Measurements from ENCODE around the gene EHMT2. TPM values are rescaled to one million over a fixed set of nuclear protein-coding genes. Genes with fewer than 3 reads are reported as not detected.
A peak's percentile ranks its signal among the peaks of the same experiment; 100 is the strongest.

EHMT2 gene
- 46.0 TPM for total RNA-seq
- long read RNA-seq, full-length matches to known transcripts: 39 of 76 reads
- long read RNA-seq, partial matches to known transcripts: 26 of 76 reads
- long read RNA-seq, other reads (novel, unspliced or antisense): 11 of 76 reads

DNA sequence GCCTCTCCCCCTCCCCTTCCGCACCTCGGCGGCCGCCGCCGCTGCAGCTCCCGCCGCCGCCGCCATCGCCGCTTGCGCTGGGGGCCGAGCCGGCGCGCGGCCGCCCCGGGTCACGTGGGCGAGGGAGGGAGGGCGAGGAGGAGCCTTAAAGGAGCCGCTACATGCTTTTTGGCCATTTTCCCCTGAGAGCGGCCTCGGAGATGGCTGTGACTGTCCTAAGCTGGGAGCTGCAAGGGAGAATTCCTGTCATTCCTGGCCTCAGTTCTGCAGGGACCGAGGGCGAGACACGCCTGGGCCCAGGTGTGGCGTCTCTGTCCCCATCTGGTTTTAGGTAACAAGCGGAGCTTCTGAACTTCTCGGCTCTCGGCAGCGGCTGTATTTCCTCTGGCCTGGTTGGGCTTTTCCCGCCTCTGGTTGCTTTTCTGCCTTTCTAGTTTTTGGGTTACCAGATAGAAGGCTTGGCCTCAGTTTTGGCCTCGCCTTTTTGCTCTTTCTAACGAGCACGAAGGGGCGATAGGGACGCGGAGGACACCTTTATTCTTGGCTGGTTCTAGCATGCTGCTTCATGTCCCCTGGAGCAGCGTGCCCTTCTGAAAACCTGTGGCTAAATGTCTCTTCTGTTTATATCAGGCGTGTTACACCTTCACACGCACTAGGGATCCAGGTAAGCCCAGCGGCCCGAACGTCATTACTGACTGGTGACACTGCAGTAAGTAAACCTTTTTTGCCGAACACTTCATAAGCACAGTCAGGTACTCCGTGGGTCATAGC is at the start of gene EHMT2:
EHMT2 (minus strand) TSS at position 87 of the 771 bp plus-strand sequence; CDS start at position 66, 21 bp downstream.
- intact Hi-C loops (cut with DNase I): no loop called here
- DNase-seq (peak; percentile 89), ATAC-seq (peak; percentile 76 to 83)
- Histone ChIP-seq H3K27ac (peak within 1 kb of the TSS; percentile 84), H3K27me3 (ENCODE audit: low read depth) (no peaks in the 10 kb centered on the region), H3K36me3 (peaks cover 33% of the 10 kb centered on the region), H3K9me3 (no peaks in the 10 kb centered on the region), H3K4me3 (peak within 1 kb of the TSS; percentile 97), H3K4me1 (peaks cover 36% of the 10 kb centered on the region)
- TF ChIP-seq, protein P1, sequence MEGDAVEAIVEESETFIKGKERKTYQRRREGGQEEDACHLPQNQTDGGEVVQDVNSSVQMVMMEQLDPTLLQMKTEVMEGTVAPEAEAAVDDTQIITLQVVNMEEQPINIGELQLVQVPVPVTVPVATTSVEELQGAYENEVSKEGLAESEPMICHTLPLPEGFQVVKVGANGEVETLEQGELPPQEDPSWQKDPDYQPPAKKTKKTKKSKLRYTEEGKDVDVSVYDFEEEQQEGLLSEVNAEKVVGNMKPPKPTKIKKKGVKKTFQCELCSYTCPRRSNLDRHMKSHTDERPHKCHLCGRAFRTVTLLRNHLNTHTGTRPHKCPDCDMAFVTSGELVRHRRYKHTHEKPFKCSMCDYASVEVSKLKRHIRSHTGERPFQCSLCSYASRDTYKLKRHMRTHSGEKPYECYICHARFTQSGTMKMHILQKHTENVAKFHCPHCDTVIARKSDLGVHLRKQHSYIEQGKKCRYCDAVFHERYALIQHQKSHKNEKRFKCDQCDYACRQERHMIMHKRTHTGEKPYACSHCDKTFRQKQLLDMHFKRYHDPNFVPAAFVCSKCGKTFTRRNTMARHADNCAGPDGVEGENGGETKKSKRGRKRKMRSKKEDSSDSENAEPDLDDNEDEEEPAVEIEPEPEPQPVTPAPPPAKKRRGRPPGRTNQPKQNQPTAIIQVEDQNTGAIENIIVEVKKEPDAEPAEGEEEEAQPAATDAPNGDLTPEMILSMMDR (IDR thresholded peaks at IDR 0.05): no peak

DNA sequence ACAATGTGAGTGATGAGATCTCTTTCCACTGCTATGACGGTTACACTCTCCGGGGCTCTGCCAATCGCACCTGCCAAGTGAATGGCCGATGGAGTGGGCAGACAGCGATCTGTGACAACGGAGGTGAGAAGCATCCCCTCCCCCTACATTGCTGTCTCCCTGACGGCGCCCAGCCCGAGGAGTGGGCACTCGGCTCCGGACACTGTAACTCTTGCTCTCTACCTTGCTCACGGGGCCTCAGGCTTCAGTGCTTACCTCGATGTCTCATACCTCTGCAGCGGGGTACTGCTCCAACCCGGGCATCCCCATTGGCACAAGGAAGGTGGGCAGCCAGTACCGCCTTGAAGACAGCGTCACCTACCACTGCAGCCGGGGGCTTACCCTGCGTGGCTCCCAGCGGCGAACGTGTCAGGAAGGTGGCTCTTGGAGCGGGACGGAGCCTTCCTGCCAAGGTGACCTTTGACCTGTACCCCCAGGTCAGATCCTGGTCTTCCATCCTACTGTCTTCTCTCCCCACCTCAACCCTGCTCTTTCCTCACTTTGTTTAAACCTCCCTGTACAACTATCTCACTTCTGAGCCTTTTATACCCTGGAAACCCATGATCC is 49.7 kb upstream of the EHMT2 start:
- H3K27ac ChIP-seq: no peak overlapping the region
- peaks cover 20% of the 10 kb centered on the region for H3K4me1 ChIP-seq
- DNase-seq: no peak
- no peaks in the 10 kb centered on the region for H3K9me3 ChIP-seq
- no peaks in the 10 kb centered on the region for H3K27me3 ChIP-seq (ENCODE audit: low read depth)
- peak overlapping the region; percentile 39 for H3K4me3 ChIP-seq
- no peak for ATAC-seq
- intact Hi-C loops (cut with DNase I): no loop called here
- TF ChIP-seq, protein P1 (IDR thresholded peaks at IDR 0.05): no peak
- H3K36me3 ChIP-seq: peaks cover 54% of the 10 kb centered on the region

DNA sequence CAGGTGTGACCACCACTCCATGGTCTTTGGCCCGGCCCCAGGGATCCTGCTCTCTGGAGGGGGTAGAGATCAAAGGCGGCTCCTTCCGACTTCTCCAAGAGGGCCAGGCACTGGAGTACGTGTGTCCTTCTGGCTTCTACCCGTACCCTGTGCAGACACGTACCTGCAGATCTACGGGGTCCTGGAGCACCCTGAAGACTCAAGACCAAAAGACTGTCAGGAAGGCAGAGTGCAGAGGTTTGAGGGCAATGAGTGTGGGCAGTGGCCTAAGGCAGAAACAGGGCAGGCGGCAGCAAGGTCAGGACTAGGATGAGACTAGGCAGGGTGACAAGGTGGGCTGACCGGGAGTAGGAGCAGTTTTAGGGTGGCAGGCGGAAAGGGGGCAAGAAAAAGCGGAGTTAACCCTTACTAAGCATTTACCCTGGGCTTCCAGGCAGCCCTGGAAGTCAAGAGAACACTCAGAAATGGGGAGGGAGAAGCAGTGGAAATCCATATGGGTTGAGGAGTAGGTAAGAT is 48.9 kb upstream of the EHMT2 start:
- intact Hi-C loops (cut with DNase I): no loop called here
- Histone ChIP-seq H3K27me3 (ENCODE audit: low read depth) (no peaks in the 10 kb centered on the region), H3K36me3 (peaks cover 47% of the 10 kb centered on the region), H3K9me3 (no peaks in the 10 kb centered on the region), H3K4me1 (peaks cover 20% of the 10 kb centered on the region), H3K4me3 (peak overlapping the region; percentile 39), H3K27ac (peak overlapping the region; percentile 87)
- TF ChIP-seq, protein P1 (IDR thresholded peaks at IDR 0.05): no peak
- peak; percentile 3 to 4 for ATAC-seq
- DNase-seq: no peak

DNA sequence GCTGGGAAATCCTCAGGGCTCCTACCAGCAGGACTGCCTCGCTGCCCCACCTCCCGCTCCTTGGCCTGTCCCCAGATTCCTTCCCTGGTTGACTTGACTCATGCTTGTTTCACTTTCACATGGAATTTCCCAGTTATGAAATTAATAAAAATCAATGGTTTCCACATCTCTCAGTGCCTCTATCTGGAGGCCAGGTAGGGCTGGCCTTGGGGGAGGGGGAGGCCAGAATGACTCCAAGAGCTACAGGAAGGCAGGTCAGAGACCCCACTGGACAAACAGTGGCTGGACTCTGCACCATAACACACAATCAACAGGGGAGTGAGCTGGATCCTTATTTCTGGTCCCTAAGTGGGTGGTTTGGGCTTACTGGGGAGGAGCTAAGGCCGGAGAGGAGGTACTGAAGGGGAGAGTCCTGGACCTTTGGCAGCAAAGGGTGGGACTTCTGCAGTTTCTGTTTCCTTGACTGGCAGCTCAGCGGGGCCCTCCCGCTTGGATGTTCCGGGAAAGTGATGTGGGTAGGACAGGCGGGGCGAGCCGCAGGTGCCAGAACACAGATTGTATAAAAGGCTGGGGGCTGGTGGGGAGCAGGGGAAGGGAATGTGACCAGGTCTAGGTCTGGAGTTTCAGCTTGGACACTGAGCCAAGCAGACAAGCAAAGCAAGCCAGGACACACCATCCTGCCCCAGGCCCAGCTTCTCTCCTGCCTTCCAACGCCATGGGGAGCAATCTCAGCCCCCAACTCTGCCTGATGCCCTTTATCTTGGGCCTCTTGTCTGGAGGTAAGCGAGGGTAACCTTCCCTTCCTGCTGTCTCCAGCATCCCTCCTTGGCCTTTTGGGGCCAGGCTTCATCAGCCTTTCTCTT is 48.2 kb upstream of the EHMT2 start, which contains the start of gene CFB:
CFB (plus strand) TSS at position 589 of the 863 bp plus-strand sequence; CDS start at position 716, 127 bp downstream.
- no peaks in the 10 kb centered on the region for H3K27me3 ChIP-seq (ENCODE audit: low read depth)
- H3K9me3 ChIP-seq: no peaks in the 10 kb centered on the region
- peak within 1 kb of the TSS; percentile 39 for H3K4me3 ChIP-seq
- peaks cover 20% of the 10 kb centered on the region for H3K4me1 ChIP-seq
- ATAC-seq: peak; percentile 87 to 89
- intact Hi-C loops (cut with DNase I): no loop called here
- H3K27ac ChIP-seq: peak within 1 kb of the TSS; percentile 87
- TF ChIP-seq, protein P1 (IDR thresholded peaks at IDR 0.05): no peak
- H3K36me3 ChIP-seq: peaks cover 42% of the 10 kb centered on the region
- DNase-seq: peak; percentile 80

DNA sequence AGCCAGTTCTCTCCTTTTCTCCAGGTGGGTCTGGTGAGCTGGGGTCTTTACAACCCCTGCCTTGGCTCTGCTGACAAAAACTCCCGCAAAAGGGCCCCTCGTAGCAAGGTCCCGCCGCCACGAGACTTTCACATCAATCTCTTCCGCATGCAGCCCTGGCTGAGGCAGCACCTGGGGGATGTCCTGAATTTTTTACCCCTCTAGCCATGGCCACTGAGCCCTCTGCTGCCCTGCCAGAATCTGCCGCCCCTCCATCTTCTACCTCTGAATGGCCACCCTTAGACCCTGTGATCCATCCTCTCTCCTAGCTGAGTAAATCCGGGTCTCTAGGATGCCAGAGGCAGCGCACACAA is 47.6 kb upstream of the EHMT2 start:
- peaks cover 20% of the 10 kb centered on the region for H3K4me1 ChIP-seq
- H3K4me3 ChIP-seq: peak overlapping the region; percentile 39
- peak overlapping the region; percentile 87 for H3K27ac ChIP-seq
- TF ChIP-seq, protein P1 (IDR thresholded peaks at IDR 0.05): no peak
- peaks cover 43% of the 10 kb centered on the region for H3K36me3 ChIP-seq
- H3K9me3 ChIP-seq: no peaks in the 10 kb centered on the region
- H3K27me3 ChIP-seq (ENCODE audit: low read depth): no peaks in the 10 kb centered on the region
- ATAC-seq (no peak), DNase-seq (no peak)
- intact Hi-C loops (cut with DNase I): no loop called here

Data from lower lobe of right lung (tissue), 2 donors.